Neuronal stem cell (in vitro differentiated cells): ENCODE data around the gene SFT2D1.
"Not testable (repeated sequence)": the region's sequence is repeated elsewhere in the genome, so short reads cannot be mapped to it uniquely, and the experiment has no call there.

ENCODE experiments used
- DNase-seq: peaks from one replicate; pipeline ENCODE4 v3.0.0-alpha.2; 2013; ENCODE audit warnings: low spot score
- H2AFZ ChIP-seq: one replicate; pipeline ENCODE4 v1.6.1; 2013; ENCODE audit warnings: mild to moderate bottlenecking, low read length, inconsistent platforms
- H2AK5ac ChIP-seq: 2 replicates; pipeline ENCODE4 v1.6.1; 2013; ENCODE audit warnings: low read depth, mild to moderate bottlenecking, inconsistent platforms, low read length, moderate library complexity, mixed read lengths
- H2BK120ac ChIP-seq: 2 replicates; pipeline ENCODE4 v1.6.1; 2013; ENCODE audit warnings: low read depth, mild to moderate bottlenecking, inconsistent platforms, low read length, moderate library complexity, mixed read lengths
- H2BK12ac ChIP-seq: one replicate; pipeline ENCODE4 v1.6.1; 2013; ENCODE audit warnings: low read length, inconsistent platforms
- H2BK15ac ChIP-seq: 2 replicates; pipeline ENCODE4 v1.6.1; 2013; ENCODE audit warnings: mild to moderate bottlenecking, low read length, inconsistent platforms, mixed read lengths
- H2BK5ac ChIP-seq: one replicate; pipeline ENCODE4 v1.6.1; 2013; ENCODE audit warnings: inconsistent platforms, mild to moderate bottlenecking, low read length, moderate library complexity
- H3K14ac ChIP-seq: one replicate; pipeline ENCODE4 v1.6.1; 2013; ENCODE audit warnings: low read length, inconsistent platforms
- H3K18ac ChIP-seq: 2 replicates; pipeline ENCODE4 v1.6.1; 2013; ENCODE audit warnings: low read length, inconsistent platforms
- H3K23ac ChIP-seq: 2 replicates; pipeline ENCODE4 v1.6.1; 2013; ENCODE audit warnings: low read depth, mild to moderate bottlenecking, mixed read lengths, low read length, inconsistent platforms; ENCODE audit not compliant: poor library complexity
- H3K27ac ChIP-seq: replicated peaks from 3 replicates; pipeline ENCODE4 v1.5.1; 2013; ENCODE audit warnings: low read length, inconsistent platforms
- H3K27me3 ChIP-seq, 3 experiments: 2 replicates each; pipeline ENCODE4 v1.6.1; 2013; ENCODE audit warnings: low read length in 3 of 3, mild to moderate bottlenecking in 2 of 3, inconsistent platforms in 1 of 3, low read depth in 1 of 3, mixed read lengths in 1 of 3, moderate library complexity in 1 of 3; ENCODE audit not compliant: control insufficient read depth in 3 of 3, insufficient read depth in 3 of 3
- H3K36me3 ChIP-seq, 2 donors: replicated peaks in 1 of 2; 2 replicates each; pipeline ENCODE4 v1.6.1; 2013; ENCODE audit warnings: low read length in 2 of 2; ENCODE audit not compliant: control insufficient read depth in 2 of 2, insufficient read depth in 2 of 2
- H3K4ac ChIP-seq: 2 replicates; pipeline ENCODE4 v1.6.1; 2013; ENCODE audit warnings: inconsistent platforms, mild to moderate bottlenecking, low read length, moderate library complexity
- H3K4me1 ChIP-seq, 2 donors: 1 replicate in 1 of 2; 2 replicates in 1 of 2; pipeline ENCODE4 v1.6.1; 2013; ENCODE audit warnings: low read length in 2 of 2, low read depth in 1 of 2; ENCODE audit not compliant: control insufficient read depth in 2 of 2, insufficient read depth in 1 of 2
- H3K4me2 ChIP-seq: one replicate; pipeline ENCODE4 v1.6.1; 2013; ENCODE audit warnings: mild to moderate bottlenecking, low read length, inconsistent platforms; ENCODE audit not compliant: insufficient read depth, poor library complexity, severe bottlenecking
- H3K4me3 ChIP-seq, 2 donors: 2 replicates each; pipeline ENCODE4 v1.5.1; 2013; ENCODE audit warnings: low read length in 2 of 2, mild to moderate bottlenecking in 2 of 2, inconsistent platforms in 1 of 2, moderate library complexity in 1 of 2
- H3K79me1 ChIP-seq: one replicate; pipeline ENCODE4 v1.6.1; 2013; ENCODE audit warnings: low read depth, mild to moderate bottlenecking, inconsistent platforms, low read length, moderate library complexity
- H3K9ac ChIP-seq: one replicate; pipeline ENCODE4 v1.6.1; 2013; ENCODE audit warnings: mild to moderate bottlenecking, low read depth, low read length, inconsistent platforms; ENCODE audit not compliant: poor library complexity
- H3K9me3 ChIP-seq, 2 donors: replicated peaks in 1 of 2; 2 replicates each; pipeline versions ENCODE3 to v1.6.1; 2013; ENCODE audit warnings: low read length in 2 of 2, mild to moderate bottlenecking in 2 of 2, inconsistent platforms in 1 of 2, low read depth in 1 of 2, mixed read lengths in 1 of 2, moderate library complexity in 1 of 2; ENCODE audit not compliant: control insufficient read depth in 2 of 2, insufficient read depth in 1 of 2
- H4K8ac ChIP-seq: one replicate; pipeline ENCODE4 v1.6.1; 2013; ENCODE audit warnings: low read depth, mild to moderate bottlenecking, inconsistent platforms, low read length, moderate library complexity
- H4K91ac ChIP-seq: one replicate; pipeline ENCODE4 v1.6.1; 2013; ENCODE audit warnings: low read length, low read depth, mild to moderate bottlenecking, inconsistent platforms; ENCODE audit not compliant: poor library complexity
- WGBS, 2 donors: extraction: QIAGEN DNeasy Blood & Tissue Kit; methylation state at CpG; one replicate each; pipeline ENCODE4 v1.1.7; 2013; ENCODE audit warnings: missing lambda C conversion rate in 2 of 2, mixed read lengths in 1 of 2; ENCODE audit not compliant: insufficient read length in 2 of 2, insufficient replicate concordance in 1 of 2; ENCODE audit errors: extremely low coverage in 2 of 2; 5-methylcytosine and 5-hydroxymethylcytosine counted together

The SFT2D1 gene

DNA sequence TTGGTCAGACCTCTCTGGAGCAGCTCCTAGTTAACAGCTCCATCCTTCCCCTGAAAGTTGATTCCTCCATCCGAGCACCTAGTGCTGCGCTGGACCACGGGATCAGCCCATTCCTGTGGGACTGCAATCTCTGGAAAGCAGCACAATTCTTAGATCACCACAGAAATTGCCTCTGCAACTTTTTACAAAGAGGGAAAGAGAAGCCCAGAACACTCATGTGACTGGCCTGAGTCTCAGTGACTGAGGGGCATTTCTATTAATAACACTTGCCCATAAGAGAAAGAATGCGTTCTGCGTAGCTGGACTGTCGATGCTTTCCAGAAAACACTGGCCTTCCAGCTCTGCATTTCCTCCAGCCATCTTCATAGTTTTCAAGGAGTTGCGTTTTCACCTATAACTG is 22.1 kb upstream of the SFT2D1 start:
- H2BK120ac ChIP-seq: no peak overlapping the region
- no peaks in the 10 kb centered on the region for H3K9me3 ChIP-seq
- H3K4me3 ChIP-seq: no peak overlapping the region
- no peaks in the 10 kb centered on the region for H3K27me3 ChIP-seq
- H3K36me3 ChIP-seq: no peaks in the 10 kb centered on the region
- H2BK12ac ChIP-seq: no peak overlapping the region
- H2BK15ac ChIP-seq: no peak overlapping the region
- peaks cover 4 to 19% of the 10 kb centered on the region in 2 donors for H3K4me1 ChIP-seq
- no peak for DNase-seq
- no peak overlapping the region for H2AK5ac ChIP-seq
- H3K4ac ChIP-seq: no peak overlapping the region
- no peak overlapping the region for H3K27ac ChIP-seq
- H3K9ac ChIP-seq: no peak overlapping the region
- no peak overlapping the region for H3K18ac ChIP-seq
- no peak overlapping the region for H3K4me2 ChIP-seq
- WGBS, 2 donors: no CpG with 5 or more reads among the region's 7 CpGs
- H4K8ac ChIP-seq: no peak overlapping the region
- no peaks in the 10 kb centered on the region for H3K79me1 ChIP-seq
- H2BK5ac ChIP-seq: no peak overlapping the region
- no peak overlapping the region for H3K23ac ChIP-seq
- no peak overlapping the region for H3K14ac ChIP-seq
- H4K91ac ChIP-seq: no peak overlapping the region
- H2AFZ ChIP-seq: no peak overlapping the region

- not testable (repeated sequence) for H4K91ac ChIP-seq, H3K36me3 ChIP-seq, H3K23ac ChIP-seq, H3K79me1 ChIP-seq, H3K9ac ChIP-seq, H3K18ac ChIP-seq, H4K8ac ChIP-seq, H3K4ac ChIP-seq, H2BK120ac ChIP-seq, H3K27me3 ChIP-seq, H3K9me3 ChIP-seq, H2BK15ac ChIP-seq, H3K4me3 ChIP-seq, H3K4me2 ChIP-seq, H3K14ac ChIP-seq, H3K27ac ChIP-seq, H2AK5ac ChIP-seq, DNase-seq, H2BK12ac ChIP-seq, H2BK5ac ChIP-seq, H2AFZ ChIP-seq
- WGBS, 2 donors: no CpG with 5 or more reads among the region's 4 CpGs
- peaks cover 4 to 19% of the 10 kb centered on the region in 2 donors for H3K4me1 ChIP-seq
Observed at GRCh38 chr6:166362427-166362826, 20.1 kb upstream of the SFT2D1 start.

- Histone ChIP-seq H3K14ac (no peak overlapping the region), H4K8ac (no peak overlapping the region), H3K23ac (no peak overlapping the region), H3K9me3 (no peaks in the 10 kb centered on the region), H3K27ac (no peak overlapping the region), H3K79me1 (no peaks in the 10 kb centered on the region), H3K4me1 (peaks cover 4 to 15% of the 10 kb centered on the region in 2 donors), H2BK5ac (no peak overlapping the region), H4K91ac (no peak overlapping the region), H3K18ac (no peak overlapping the region), H3K27me3 (no peaks in the 10 kb centered on the region), H3K36me3 (no peaks in the 10 kb centered on the region), H2AFZ (no peak overlapping the region), H2BK12ac (no peak overlapping the region), H3K4ac (no peak overlapping the region), H3K4me3 (no peak overlapping the region), H3K9ac (no peak overlapping the region), H2AK5ac (no peak overlapping the region), H2BK120ac (no peak overlapping the region), H2BK15ac (no peak overlapping the region), H3K4me2 (no peak overlapping the region)
- DNase-seq: no peak
- WGBS, 2 donors: no CpG with 5 or more reads among the region's 3 CpGs
Observed at GRCh38 chr6:166361077-166361429, 18.7 kb upstream of the SFT2D1 start.

DNA sequence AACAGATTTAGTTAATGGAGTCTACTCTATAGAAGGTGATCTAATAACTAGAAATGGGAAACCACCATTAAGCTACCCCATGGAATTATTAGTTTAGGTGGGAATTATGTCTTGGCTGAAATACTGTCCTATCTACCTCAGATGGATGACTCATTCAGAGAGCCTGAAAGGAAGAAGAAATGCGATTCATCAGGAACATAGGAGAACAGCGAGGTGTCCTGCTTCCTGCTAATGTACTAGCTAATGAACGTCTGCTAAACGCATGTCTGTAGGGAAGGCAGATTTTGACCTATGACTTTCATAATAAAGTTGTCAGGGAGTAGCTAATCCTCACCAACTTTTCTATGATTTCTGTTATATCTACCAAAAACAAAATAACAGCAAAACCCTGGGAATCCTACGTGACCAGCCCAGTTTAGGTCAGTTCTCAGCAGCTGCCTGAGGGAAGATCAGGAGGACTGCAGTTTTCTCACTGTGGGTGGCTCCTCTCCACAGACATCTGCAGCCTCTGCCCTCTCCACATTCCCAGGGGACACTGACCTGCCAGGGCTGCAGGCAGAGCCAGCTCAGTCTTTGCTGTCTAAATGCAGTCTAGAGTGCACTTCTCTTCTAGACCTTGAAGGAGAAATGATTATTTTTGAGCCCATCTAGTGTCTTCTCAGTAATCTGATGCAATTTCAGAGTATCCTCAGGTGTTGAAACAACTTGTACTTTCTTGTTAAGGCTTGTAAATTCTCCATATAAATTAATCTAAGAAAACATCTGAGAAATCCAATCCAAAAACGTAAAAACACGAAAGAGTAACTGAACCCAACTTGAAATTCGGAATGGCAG is 18.1 kb upstream of the SFT2D1 start:
- peaks cover 2 to 9% of the 10 kb centered on the region in 2 donors for H3K4me1 ChIP-seq
- H3K36me3 ChIP-seq: no peaks in the 10 kb centered on the region
- no peak overlapping the region for H3K9ac ChIP-seq
- H3K18ac ChIP-seq: no peak overlapping the region
- H4K8ac ChIP-seq: no peak overlapping the region
- H3K4me3 ChIP-seq: no peak overlapping the region
- no peak overlapping the region for H2AFZ ChIP-seq
- no peak overlapping the region for H4K91ac ChIP-seq
- no peak overlapping the region for H3K4me2 ChIP-seq
- H2BK15ac ChIP-seq: no peak overlapping the region
- H2AK5ac ChIP-seq: no peak overlapping the region
- no CpG with 5 or more reads among the region's 8 CpGs for WGBS, 2 donors
- no peak overlapping the region for H3K14ac ChIP-seq
- H2BK120ac ChIP-seq: no peak overlapping the region
- no peaks in the 10 kb centered on the region for H3K27me3 ChIP-seq
- DNase-seq: no peak
- H3K79me1 ChIP-seq: no peaks in the 10 kb centered on the region
- no peak overlapping the region for H2BK12ac ChIP-seq
- H3K9me3 ChIP-seq: no peaks in the 10 kb centered on the region
- no peak overlapping the region for H3K4ac ChIP-seq
- H2BK5ac ChIP-seq: no peak overlapping the region
- H3K27ac ChIP-seq: no peak overlapping the region
- no peak overlapping the region for H3K23ac ChIP-seq
